Fibroblast of pulmonary artery (primary cell): ENCODE measurements around the gene UST.

ENCODE experiments used
- DNase-seq: peaks from one replicate; pipeline ENCODE4 v3.0.0-alpha.2; 2010; ENCODE audit warnings: low read depth
- H3K4me3 ChIP-seq: replicated peaks from 2 replicates; pipeline ENCODE4 v1.5.1; 2011; ENCODE audit warnings: low read depth, mild to moderate bottlenecking, control low read depth, low read length, moderate library complexity
- CTCF ChIP-seq: IDR thresholded peaks from 2 replicates; pipeline ENCODE4 v1.5.1; 2011; ENCODE audit warnings: mild to moderate bottlenecking, control low read depth, low read length, inconsistent platforms; ENCODE audit errors: missing control alignments

UST gene

DNA sequence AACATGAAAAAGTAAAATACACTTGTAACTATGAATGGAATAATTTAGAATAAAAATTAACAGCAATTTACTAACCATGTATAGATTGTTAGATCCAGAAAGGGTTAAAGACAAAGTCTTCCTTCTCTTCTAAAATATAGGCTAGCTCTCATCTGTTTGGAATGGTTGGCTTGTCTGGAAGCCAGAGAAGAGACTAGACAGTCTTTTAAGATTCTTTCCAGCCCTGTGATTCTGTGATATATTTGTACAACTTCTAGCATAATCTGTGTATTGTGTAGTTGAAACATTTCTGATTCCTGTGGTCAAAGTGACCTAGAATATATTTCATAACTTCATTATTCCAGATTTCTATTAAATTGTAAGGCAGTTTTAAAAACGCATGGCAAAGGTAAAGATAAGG lies 196.6 kb downstream of the UST start:
- TF ChIP-seq CTCF, result no peak
- DNase-seq, result peak; percentile 45
- H3K4me3 ChIP-seq, result no peak overlapping the region

- no peak overlapping the region for H3K4me3 ChIP-seq
- no peak for DNase-seq
- no peak for TF ChIP-seq CTCF
These were observed 197.8 kb downstream of the UST start for GRCh38 chr6:148944608-148945007.

DNA sequence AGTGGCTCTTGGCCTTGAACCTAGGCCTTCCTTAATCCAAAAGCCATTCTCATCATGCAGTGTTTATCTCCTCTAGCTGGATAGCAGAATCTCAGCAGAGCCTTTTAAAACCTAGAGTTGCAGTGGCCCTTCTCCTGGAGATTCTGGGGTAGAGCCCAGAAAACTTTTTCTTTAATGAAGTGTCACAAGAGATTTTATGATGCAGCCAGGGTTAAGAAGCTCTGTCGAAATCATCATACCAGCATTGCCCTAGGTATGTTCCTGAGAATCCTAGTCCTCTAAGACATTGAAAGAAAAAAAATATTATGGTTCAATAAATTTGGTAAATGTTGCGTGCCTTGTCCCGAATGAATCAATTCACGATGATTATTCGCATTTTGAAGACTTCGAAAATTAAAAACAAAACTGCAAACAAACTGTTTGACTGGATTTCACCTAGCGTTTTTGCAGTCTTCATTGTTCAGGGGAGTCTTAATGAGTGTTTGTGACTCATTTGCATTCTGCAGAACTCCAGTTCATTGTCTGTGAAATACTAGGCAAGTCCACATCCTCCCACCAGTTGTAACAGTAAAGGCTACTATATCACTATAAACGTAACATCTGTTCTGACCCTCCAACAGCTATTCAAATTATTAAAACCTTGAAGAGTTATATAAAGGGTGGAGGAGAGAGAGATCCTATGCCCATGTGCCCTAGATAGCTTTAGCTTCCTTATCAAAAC lies 198.6 kb downstream of the UST start:
- H3K4me3 ChIP-seq, result no peak overlapping the region
- no peak for TF ChIP-seq CTCF
- no peak for DNase-seq

DNA sequence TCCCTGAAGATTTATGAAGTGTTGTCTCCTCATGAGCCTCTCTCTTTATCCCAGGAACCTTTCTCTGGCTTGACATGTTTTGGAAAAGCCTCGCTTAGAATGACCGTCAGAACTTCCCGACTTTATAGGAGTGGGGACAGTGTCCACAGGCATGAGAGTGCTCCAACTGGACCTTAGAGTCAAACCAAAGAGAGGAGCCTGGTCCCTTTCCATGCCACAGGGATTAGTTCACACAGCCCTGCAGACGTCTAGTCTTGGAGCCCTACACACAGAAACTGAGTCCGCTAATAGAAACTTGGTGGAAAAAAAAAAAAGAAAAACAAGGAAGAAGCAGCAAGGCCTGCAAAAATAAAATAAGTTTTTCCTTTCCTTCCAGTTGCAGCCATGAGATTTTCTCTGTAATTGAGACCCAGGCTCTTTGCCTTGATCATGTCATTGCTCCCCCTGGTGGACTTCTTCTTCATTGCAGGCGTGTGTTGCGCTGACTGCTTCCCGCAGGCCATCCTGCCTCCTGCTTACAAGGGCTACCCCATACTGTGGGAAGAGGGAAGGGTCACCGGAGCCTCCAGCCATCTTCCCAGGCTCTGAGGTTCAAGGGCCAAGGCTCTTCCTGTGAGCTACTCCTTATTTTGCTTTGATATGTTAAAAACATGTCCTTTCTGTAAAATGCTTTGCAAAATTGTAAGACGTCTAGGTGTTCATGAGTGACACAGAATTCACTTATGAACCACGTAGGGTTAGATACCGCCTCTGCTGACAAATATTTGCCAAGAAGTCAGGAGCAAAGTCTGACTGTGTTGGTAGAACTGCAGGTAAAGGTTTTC lies 201.0 kb downstream of the UST start:
- peak; percentile 90 for DNase-seq
- H3K4me3 ChIP-seq, result no peak overlapping the region
- peak; percentile 90 for TF ChIP-seq CTCF

GRCh38 chr6:148951662-148952061 lies 204.8 kb downstream of the UST start:
- no peak for DNase-seq
- no peak for TF ChIP-seq CTCF
- no peak overlapping the region for H3K4me3 ChIP-seq

DNA sequence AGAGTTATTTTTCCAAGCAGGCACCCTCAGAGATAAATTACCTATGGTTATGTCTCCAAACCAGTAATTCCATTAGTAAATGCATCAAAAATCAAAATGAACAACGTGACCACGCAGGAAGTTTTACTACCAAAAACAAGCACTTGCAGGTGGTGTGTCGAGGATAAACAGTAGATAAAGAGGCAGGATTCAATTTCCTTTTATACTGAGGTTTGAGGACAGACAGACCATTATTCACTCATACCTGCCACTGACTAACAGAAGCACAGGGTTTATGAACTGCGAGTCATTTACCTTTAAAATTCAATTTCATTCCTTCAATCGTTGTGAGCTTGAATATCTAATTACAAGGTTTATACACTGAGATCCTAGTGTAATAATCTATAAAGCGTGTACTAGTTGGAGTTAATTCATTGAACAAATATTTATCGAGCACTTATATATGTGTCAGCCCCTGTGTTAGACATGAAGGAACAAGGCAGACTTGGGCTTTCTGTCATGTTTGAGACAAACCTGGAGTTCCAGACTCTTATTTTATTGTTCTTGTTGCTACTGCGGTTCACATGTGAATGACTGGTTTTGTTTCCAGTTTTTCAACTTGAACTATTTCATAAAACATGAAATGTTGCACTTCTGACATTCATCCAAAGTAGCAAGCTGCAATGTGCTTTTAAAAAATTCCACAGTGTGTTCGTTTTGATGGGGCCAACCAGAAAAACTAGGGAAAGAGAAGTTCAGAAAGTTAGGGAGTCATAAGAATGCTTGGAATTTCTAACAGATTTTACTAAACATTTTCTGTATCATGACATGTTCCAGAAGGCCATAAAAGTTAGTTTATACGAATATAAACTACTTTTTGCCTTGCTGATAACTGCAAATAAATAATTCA lies 205.6 kb downstream of the UST start:
- peak; percentile 48 for DNase-seq
- TF ChIP-seq CTCF, result no peak
- no peak overlapping the region for H3K4me3 ChIP-seq
